GM23338 (cell line): ENCODE measurements around the gene SUPT7L.

Source experiments
- CREB1 ChIP-seq: fragments of 250-450 bp; sonication (Bioruptor Pico); IDR thresholded peaks from 2 replicates; pipeline ENCODE4 v1.5.0; 2020; ENCODE audit warnings: low read depth, mild to moderate bottlenecking, moderate library complexity
- ETS1 ChIP-seq: IDR thresholded peaks from 2 replicates; pipeline ENCODE4 v1.6.1; 2016; ENCODE audit warnings: antibody characterized with exemption
- EZH2 ChIP-seq: fragments of 200-600 bp; sonication (generic); IDR thresholded peaks from one replicate; pipeline ENCODE4 v1.8.0; 2017; ENCODE audit warnings: antibody characterized with exemption, mild to moderate bottlenecking, low read depth; ENCODE audit not compliant: unreplicated experiment
- EZH2phosphoT487 ChIP-seq: fragments of 200-600 bp; sonication (generic); IDR thresholded peaks from one replicate; pipeline ENCODE4 v1.8.1; 2018; ENCODE audit warnings: antibody characterized with exemption; ENCODE audit not compliant: unreplicated experiment
- JUNB ChIP-seq: IDR thresholded peaks from one replicate; pipeline ENCODE4 v1.6.1; 2016; ENCODE audit warnings: antibody characterized with exemption; ENCODE audit not compliant: unreplicated experiment
- POLR2AphosphoS5 ChIP-seq: IDR thresholded peaks from 2 replicates; pipeline ENCODE4 v1.6.1; 2016; ENCODE audit warnings: antibody characterized with exemption, low read depth
- REST ChIP-seq: IDR thresholded peaks from one replicate; pipeline ENCODE4 v1.6.1; 2018; ENCODE audit warnings: antibody characterized with exemption; ENCODE audit not compliant: unreplicated experiment
- TF ChIP-seq, protein P1 (sequence below), 2 experiments: fragments of 200-600 bp in 1 of 2; sonication (generic) in 1 of 2; conservative IDR thresholded peaks; 2 replicates each; pipeline versions ENCODE4 v1.5.1 to v1.6.1; 2016 to 2017; ENCODE audit warnings: antibody characterized with exemption in 2 of 2, low read depth in 2 of 2, mild to moderate bottlenecking in 2 of 2, moderate library complexity in 1 of 2

DNA sequence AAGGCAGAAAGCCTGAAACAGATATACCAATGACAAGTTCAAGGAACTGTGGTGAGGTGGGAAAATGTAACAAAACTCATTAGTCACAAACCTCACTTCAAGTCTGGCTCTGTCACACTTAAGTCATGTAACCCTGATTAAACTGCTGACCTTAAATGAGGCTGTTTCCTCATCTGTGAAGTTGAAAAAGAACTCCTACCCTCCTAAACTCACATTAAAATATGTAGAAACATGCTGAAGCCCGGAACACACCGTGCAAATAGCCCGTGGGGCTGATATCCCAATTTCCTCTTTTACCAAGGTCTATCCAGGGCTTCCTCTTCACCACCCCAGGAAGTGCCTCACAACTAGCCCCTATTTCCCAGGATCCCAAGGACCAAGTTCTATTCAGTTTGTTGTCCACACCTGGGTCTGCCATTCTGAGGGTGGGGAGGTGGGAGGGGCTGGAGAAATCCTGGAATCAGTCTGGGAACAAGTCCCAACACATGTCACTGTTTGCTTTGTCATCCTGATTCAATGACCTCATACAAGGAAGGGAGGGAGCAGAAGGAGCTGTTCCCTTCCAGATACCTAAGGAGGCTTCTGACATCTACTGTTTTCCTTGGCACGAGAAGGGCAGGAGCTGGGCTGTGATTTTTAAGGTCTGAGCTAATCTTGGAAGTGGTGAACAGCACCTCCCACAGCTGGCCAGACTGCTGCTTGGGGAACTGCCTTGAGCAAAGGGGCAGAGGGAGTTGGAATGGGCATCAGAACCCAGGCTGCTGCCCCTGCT, 42.6 kb upstream of the SUPT7L start:
- TF ChIP-seq, protein P1, sequence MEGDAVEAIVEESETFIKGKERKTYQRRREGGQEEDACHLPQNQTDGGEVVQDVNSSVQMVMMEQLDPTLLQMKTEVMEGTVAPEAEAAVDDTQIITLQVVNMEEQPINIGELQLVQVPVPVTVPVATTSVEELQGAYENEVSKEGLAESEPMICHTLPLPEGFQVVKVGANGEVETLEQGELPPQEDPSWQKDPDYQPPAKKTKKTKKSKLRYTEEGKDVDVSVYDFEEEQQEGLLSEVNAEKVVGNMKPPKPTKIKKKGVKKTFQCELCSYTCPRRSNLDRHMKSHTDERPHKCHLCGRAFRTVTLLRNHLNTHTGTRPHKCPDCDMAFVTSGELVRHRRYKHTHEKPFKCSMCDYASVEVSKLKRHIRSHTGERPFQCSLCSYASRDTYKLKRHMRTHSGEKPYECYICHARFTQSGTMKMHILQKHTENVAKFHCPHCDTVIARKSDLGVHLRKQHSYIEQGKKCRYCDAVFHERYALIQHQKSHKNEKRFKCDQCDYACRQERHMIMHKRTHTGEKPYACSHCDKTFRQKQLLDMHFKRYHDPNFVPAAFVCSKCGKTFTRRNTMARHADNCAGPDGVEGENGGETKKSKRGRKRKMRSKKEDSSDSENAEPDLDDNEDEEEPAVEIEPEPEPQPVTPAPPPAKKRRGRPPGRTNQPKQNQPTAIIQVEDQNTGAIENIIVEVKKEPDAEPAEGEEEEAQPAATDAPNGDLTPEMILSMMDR (conservative IDR thresholded peaks at IDR 0.05; ENCODE audit: low read depth in 2 of 2), result no peak
- TF ChIP-seq CREB1 (CRISPR knock-in tag), result no peak
- TF ChIP-seq JUNB, result no peak
- no peak for TF ChIP-seq POLR2AphosphoS5
- TF ChIP-seq EZH2phosphoT487, result no peak
- no peak for TF ChIP-seq ETS1
- TF ChIP-seq EZH2, result no peak
- TF ChIP-seq REST, result no peak
